GM18526 (cell line): ENCODE measurements around the gene PRKAG2.

Source experiments
- POLR2A ChIP-seq: IDR thresholded peaks from 3 replicates; pipeline ENCODE4 v1.6.1; 2011; ENCODE audit not compliant: insufficient read length; ENCODE audit errors: extremely low read depth

The PRKAG2 gene

GRCh38 chr7:151572136-151572535 lies 304.8 kb downstream of the PRKAG2 start:
- TF ChIP-seq POLR2A: no peak

- TF ChIP-seq POLR2A: no peak
These were observed 305.4 kb downstream of the PRKAG2 start for GRCh38 chr7:151571471-151571870.

- TF ChIP-seq POLR2A: no peak
These were observed 306.5 kb downstream of the PRKAG2 start for GRCh38 chr7:151570366-151570915.

- TF ChIP-seq POLR2A: no peak
These were observed 307.7 kb downstream of the PRKAG2 start for GRCh38 chr7:151568956-151569940.

- no peak for TF ChIP-seq POLR2A
These were observed 310.0 kb downstream of the PRKAG2 start for GRCh38 chr7:151566897-151567320.

GRCh38 chr7:151565541-151565940 lies 311.4 kb downstream of the PRKAG2 start:
- TF ChIP-seq POLR2A: no peak

- no peak for TF ChIP-seq POLR2A
These were observed 316.7 kb downstream of the PRKAG2 start for GRCh38 chr7:151560243-151560642.

GRCh38 chr7:151559557-151560183 lies 317.2 kb downstream of the PRKAG2 start:
- TF ChIP-seq POLR2A: no peak

GRCh38 chr7:151558575-151558974 lies 318.3 kb downstream of the PRKAG2 start:
- TF ChIP-seq POLR2A: no peak

- TF ChIP-seq POLR2A: no peak
These were observed 320.3 kb downstream of the PRKAG2 start for GRCh38 chr7:151556592-151556991.

- TF ChIP-seq POLR2A: no peak
These were observed 323.6 kb downstream of the PRKAG2 start for GRCh38 chr7:151553356-151553755.

GRCh38 chr7:151552352-151553028 lies 324.4 kb downstream of the PRKAG2 start:
- TF ChIP-seq POLR2A: no peak

- TF ChIP-seq POLR2A: no peak
These were observed 325.1 kb downstream of the PRKAG2 start for GRCh38 chr7:151551820-151552219.

GRCh38 chr7:151550656-151551286 lies 326.1 kb downstream of the PRKAG2 start:
- no peak for TF ChIP-seq POLR2A

GRCh38 chr7:151549644-151550043 lies 327.3 kb downstream of the PRKAG2 start:
- TF ChIP-seq POLR2A: no peak
